ENCODE measurements around the gene SLC22A23. TPM values are rescaled to one million over a fixed set of nuclear protein-coding genes. Genes with fewer than 3 reads are reported as not detected.

SLC22A23 gene
- total RNA-seq, 2 donors from 2014 or later = 85.7 to 89.5 TPM

DNA sequence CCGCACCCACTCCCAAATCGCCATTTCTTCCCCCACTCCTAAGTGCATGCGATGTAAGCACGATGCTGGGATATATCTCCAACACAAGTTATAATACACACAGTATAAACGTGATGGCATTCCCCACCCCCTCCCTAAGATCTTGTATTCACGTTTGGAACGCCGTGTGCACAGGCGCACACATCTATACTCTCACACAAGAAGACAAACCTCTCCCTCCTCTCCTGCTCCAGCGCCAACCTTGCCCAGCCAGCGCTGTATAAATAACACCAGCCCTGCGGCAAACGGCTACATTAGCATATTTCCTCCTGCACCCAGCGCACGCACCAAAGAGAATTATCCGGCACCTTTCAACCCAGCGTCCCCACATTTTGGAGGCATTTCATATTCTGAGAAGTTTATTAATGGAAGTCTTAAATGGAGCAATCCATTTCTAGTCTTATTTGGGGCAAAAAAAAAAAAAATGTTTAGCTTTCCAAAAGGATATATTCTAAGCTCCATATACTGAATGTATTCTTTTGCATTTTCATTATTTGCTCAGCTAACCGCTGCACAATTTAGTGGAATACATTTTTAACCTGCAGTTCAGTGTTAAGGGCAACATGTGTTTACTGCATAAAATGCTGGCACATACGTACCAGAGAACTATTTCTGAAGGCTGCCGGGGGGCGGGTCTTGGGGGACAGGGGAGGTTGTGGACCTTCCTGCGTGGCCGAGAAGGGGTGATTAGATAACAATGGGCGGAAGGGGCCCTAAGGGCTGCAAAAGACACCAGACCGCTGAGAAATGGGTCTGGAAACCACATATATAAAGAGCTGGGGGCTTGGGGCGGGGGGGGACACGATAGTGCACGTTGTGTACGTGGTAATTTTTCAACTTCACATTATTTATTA lies 1.1 kb upstream of the SLC22A23 start:
- intact Hi-C loops (cut with DNase I) = loop anchor here (5.0 kb wide), 2 partner anchors 46 to 176 kb away; no protein-coding TSS in a partner anchor
- no peak for TF ChIP-seq CTCF (IDR thresholded peaks at IDR 0.05)
- Histone ChIP-seq H3K4me1 (peaks cover 3% of the 10 kb centered on the region), H3K36me3 (no peaks in the 10 kb centered on the region), H3K9ac (ENCODE audit: low read depth in 2 of 2, low read length in 2 of 2) (peak overlapping the region; percentile 68 to 76), H3K27me3 (no peaks in the 10 kb centered on the region), H3K27ac (peak overlapping the region; percentile 57), H3K9me3 (no peaks in the 10 kb centered on the region), H3K4me3 (peak overlapping the region; percentile 70)
- peak; percentile 79 for DNase-seq

DNA sequence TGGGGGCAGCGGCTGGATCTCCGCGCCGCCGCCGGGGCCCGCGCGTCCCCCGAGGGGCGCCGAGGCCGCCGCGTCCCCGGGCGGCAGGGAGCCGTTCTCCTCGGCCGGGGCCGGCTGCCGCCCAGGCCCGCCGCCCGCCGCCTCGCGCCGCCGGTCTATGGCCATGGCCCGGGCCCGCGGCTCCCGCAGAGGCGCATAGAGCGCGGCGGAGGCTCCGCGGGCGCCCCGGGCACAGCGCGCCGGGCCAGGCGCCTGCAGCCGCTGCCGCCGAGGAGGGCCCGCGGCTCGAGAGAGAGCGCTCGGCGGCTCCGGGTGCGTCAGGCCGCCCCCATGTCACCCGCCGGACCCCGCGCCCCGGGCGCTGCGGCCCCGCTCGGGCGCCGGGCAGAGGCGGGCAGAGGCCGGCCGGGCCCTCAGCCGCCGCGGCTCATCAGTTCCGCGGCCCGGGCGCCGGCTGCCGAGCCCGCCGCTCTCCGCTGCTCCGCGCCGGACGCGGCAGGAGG lies 404 bp downstream of the SLC22A23 start:
- intact Hi-C loops (cut with DNase I) = loop anchor here (5.0 kb wide), 2 partner anchors 44 to 174 kb away; no protein-coding TSS in a partner anchor
- Histone ChIP-seq H3K9ac (ENCODE audit: low read depth in 2 of 2, low read length in 2 of 2) (peak overlapping the region; percentile 93 to 97), H3K27me3 (no peaks in the 10 kb centered on the region), H3K27ac (peak overlapping the region; percentile 55), H3K9me3 (no peaks in the 10 kb centered on the region), H3K4me3 (peak overlapping the region; percentile 78), H3K4me1 (peaks cover 6% of the 10 kb centered on the region), H3K36me3 (no peaks in the 10 kb centered on the region)
- no peak for TF ChIP-seq CTCF (IDR thresholded peaks at IDR 0.05)
- DNase-seq = no peak

DNA sequence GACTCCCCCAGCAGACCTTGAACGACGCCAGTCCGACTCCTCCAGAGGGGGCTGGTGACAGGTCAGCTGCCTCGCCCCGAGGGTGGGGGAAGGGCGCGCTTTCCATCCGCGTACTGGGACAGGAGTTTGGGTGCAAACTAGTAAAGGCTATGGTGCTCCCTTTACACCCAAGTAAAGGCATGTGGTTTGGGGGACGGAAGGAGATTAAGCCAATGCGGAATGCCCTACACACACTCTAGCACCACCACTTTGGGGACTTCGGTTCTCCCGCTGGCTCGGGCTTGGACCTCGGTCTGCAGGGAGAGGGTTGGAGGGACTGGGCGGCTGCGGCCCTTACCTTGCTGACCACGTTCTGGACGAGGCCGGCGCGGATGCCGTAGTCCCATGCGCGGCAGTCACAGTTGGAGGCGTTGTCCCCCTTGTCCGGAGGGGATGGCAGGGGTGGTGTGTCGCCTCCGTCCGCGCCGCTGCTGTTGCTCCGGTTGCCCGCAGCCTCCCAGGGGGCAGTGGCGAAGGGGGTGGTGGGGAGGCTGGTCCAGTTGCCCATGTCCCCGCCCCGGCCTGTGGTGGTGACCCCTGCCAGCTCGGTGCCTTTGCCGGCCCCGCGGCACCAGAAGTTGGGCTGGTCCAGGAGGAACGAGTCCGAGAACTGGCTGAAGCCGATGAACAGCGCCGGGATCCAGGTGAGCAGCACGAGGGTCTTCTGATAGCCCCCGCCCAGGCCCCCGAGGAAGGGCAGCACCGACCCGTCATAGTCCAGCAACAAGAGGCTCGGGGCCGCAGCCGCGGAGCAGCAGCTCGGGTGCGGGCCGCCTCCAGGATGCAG lies 1.1 kb downstream of the SLC22A23 start:
- Histone ChIP-seq H3K9me3 (no peaks in the 10 kb centered on the region), H3K4me1 (peaks cover 6% of the 10 kb centered on the region), H3K4me3 (peak overlapping the region; percentile 78), H3K9ac (ENCODE audit: low read depth in 2 of 2, low read length in 2 of 2) (peak overlapping the region; percentile 93 to 97), H3K27ac (peak overlapping the region; percentile 55), H3K27me3 (no peaks in the 10 kb centered on the region), H3K36me3 (no peaks in the 10 kb centered on the region)
- no peak for TF ChIP-seq CTCF (IDR thresholded peaks at IDR 0.05)
- DNase-seq = peak; percentile 77
- intact Hi-C loops (cut with DNase I) = loop anchor here (5.0 kb wide), 2 partner anchors 43 to 173 kb away; no protein-coding TSS in a partner anchor

- peak overlapping the region; percentile 93 to 97 for H3K9ac ChIP-seq (ENCODE audit: low read depth in 2 of 2, low read length in 2 of 2)
- peaks cover 6% of the 10 kb centered on the region for H3K4me1 ChIP-seq
- no peaks in the 10 kb centered on the region for H3K9me3 ChIP-seq
- DNase-seq = peak; percentile 72
- H3K27ac ChIP-seq = peak overlapping the region; percentile 55
- H3K36me3 ChIP-seq = no peaks in the 10 kb centered on the region
- no peak for TF ChIP-seq CTCF (IDR thresholded peaks at IDR 0.05)
- peak overlapping the region; percentile 78 for H3K4me3 ChIP-seq
- intact Hi-C loops (cut with DNase I) = loop anchor here (5.0 kb wide), 2 partner anchors 43 to 173 kb away; no protein-coding TSS in a partner anchor
- no peaks in the 10 kb centered on the region for H3K27me3 ChIP-seq
Observed at GRCh38 chr6:3455147-3455568, 1.7 kb downstream of the SLC22A23 start.

Measured in colonic mucosa (tissue), 4 donors.